Psoas muscle (tissue), 8 donors: ENCODE measurements around the gene APOL3. TPM values are rescaled to one million over a fixed set of nuclear protein-coding genes. Genes with fewer than 3 reads are reported as not detected.

Experiments used
- ATAC-seq, 4 donors: fragments of 200-7000 bp; cut with Tn5 transposase; one replicate each; pipeline ENCODE4 v1.9.1; 2020; ENCODE audit warnings: moderate library complexity in 3 of 4, mild to moderate bottlenecking in 2 of 4
- DNase-seq, 2 donors: peaks; one replicate each; pipeline ENCODE4 v3.0.0-alpha.2; 2020
- H3K27ac ChIP-seq: fragments of 200-600 bp; one replicate; pipeline ENCODE4 v1.8.0; 2022
- H3K27me3 ChIP-seq, 3 donors: fragments of 200-600 bp in 1 of 3; one replicate each; pipeline versions ENCODE4 v1.6.1 to v1.8.0; 2013 to 2022; ENCODE audit warnings: low read length in 2 of 3, mild to moderate bottlenecking in 2 of 3, moderate library complexity in 1 of 3; ENCODE audit not compliant: insufficient read depth in 3 of 3
- H3K36me3 ChIP-seq, 2 donors: fragments of 200-600 bp in 1 of 2; one replicate each; pipeline versions ENCODE4 v1.6.1 to v1.8.0; 2013 to 2022; ENCODE audit warnings: low read depth in 1 of 2, mild to moderate bottlenecking in 1 of 2, moderate library complexity in 1 of 2; ENCODE audit not compliant: insufficient read depth in 1 of 2
- H3K4me1 ChIP-seq: fragments of 200-600 bp; one replicate; pipeline ENCODE4 v1.8.0; 2022
- H3K4me3 ChIP-seq: fragments of 200-600 bp; one replicate; pipeline ENCODE4 v1.8.0; 2022; ENCODE audit warnings: mild to moderate bottlenecking
- H3K9me3 ChIP-seq: fragments of 200-600 bp; one replicate; pipeline ENCODE4 v1.8.0; 2022
- WGBS, 3 donors: extraction: QIAGEN DNeasy Blood & Tissue Kit; methylation state at CpG; one replicate each; pipeline versions ENCODE4 v1.1.6 to v1.1.7; 2013; 5-methylcytosine and 5-hydroxymethylcytosine counted together
- intact Hi-C, 2 donors: fragments of 100-400 bp; cut with DNase I; formaldehyde crosslinking; loops; one replicate each; pipeline versions ENCODE4 v1.11.0 to v1.14.2; 2022
- polyA plus RNA-seq, 3 donors: library from polyadenylated mRNA; stranded (reverse); fragments of 200-250 nt; gene quantifications; one replicate each; pipeline ENCODE4 v1.2.3, GENCODE V29; 2013
- total RNA-seq, 4 donors: library from RNA; stranded (reverse); fragmentation: NEBNext Ultra II Directional in 2 of 4; extraction: Animal tissue kit (Norgen Biotek cat#: 25700) in 2 of 4; gene quantifications; one replicate each; pipeline versions ENCODE4 v1.2.1 to v1.2.4, GENCODE V29; 2021 to 2023
- TF ChIP-seq, protein P1 (sequence below): fragments of 200-600 bp; IDR thresholded peaks from one replicate; pipeline ENCODE4 v1.8.0; 2022; ENCODE audit warnings: antibody characterized with exemption
- donor health status: healthy with polysubstance abuse.
- donor health status: DM: no; HTN: no; CAD: no; lungs with moderate emphysema.
- donor health status: Bipolar disorder and iron deficiency.
- donor health status: healthy.
- donor health status: DM: yes; HTN: yes; CAD: no.
- donor health status: DM: no; HTN: no; CAD: no.
- donor health status: DM: no; HTN: no; CAD: no.
- donor health status: DM: yes; HTN: yes; CAD: no.

The APOL3 gene
- total and polyA plus RNA-seq, 7 donors: 11.1 to 24.1 (median 15.3) TPM

DNA sequence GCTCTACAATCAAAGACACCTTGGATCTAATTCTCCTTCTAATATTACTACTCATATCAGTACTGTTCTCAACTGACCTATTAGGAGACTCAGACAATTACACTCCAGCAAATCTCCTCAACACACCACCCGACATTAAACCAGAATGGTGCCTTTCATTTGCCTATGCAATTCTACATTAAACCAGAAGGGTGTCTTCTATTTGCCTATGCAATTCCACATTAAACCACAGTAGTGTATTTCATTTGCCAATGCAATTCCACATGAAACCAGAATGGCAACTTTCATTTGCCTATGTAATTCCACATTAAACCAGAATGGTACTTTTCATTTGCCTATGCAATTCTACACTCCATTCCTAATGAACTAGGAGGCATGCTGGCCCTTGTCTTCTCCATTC, 15.3 kb upstream of the APOL3 start:
- 42 to 51% (median 46%) methylated on average over 1 of the region's 1 CpG for WGBS, 3 donors
- Histone ChIP-seq H3K36me3 (no peaks in the 10 kb centered on the region), H3K27me3 (no peaks in the 10 kb centered on the region), H3K4me3 (no peak overlapping the region), H3K9me3 (no peaks in the 10 kb centered on the region), H3K27ac (no peak overlapping the region), H3K4me1 (no peaks in the 10 kb centered on the region)
- ATAC-seq (no peak), DNase-seq (no peak)
- intact Hi-C loops: no loop called here
- TF ChIP-seq, protein P1, sequence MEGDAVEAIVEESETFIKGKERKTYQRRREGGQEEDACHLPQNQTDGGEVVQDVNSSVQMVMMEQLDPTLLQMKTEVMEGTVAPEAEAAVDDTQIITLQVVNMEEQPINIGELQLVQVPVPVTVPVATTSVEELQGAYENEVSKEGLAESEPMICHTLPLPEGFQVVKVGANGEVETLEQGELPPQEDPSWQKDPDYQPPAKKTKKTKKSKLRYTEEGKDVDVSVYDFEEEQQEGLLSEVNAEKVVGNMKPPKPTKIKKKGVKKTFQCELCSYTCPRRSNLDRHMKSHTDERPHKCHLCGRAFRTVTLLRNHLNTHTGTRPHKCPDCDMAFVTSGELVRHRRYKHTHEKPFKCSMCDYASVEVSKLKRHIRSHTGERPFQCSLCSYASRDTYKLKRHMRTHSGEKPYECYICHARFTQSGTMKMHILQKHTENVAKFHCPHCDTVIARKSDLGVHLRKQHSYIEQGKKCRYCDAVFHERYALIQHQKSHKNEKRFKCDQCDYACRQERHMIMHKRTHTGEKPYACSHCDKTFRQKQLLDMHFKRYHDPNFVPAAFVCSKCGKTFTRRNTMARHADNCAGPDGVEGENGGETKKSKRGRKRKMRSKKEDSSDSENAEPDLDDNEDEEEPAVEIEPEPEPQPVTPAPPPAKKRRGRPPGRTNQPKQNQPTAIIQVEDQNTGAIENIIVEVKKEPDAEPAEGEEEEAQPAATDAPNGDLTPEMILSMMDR: no peak

GRCh38 chr22:36171941-36172340, 11.4 kb upstream of the APOL3 start:
- WGBS, 3 donors: 50 to 56% (median 51%) methylated on average over 3 of the region's 3 CpGs
- DNase-seq: no peak
- H3K9me3 ChIP-seq: no peaks in the 10 kb centered on the region
- TF ChIP-seq, protein P1: no peak
- H3K27me3 ChIP-seq: no peaks in the 10 kb centered on the region
- no peak overlapping the region for H3K4me3 ChIP-seq
- intact Hi-C loops: no loop called here
- ATAC-seq: no peak
- no peaks in the 10 kb centered on the region for H3K4me1 ChIP-seq
- H3K27ac ChIP-seq: no peak overlapping the region
- no peaks in the 10 kb centered on the region for H3K36me3 ChIP-seq

- 71 to 86% (median 75%) methylated on average over 10 of the region's 10 CpGs for WGBS, 3 donors
- Histone ChIP-seq H3K27ac (no peak overlapping the region), H3K36me3 (no peaks in the 10 kb centered on the region), H3K4me1 (no peaks in the 10 kb centered on the region), H3K9me3 (no peaks in the 10 kb centered on the region), H3K27me3 (no peaks in the 10 kb centered on the region), H3K4me3 (no peak overlapping the region)
- TF ChIP-seq, protein P1: no peak
- intact Hi-C loops: no loop called here
- ATAC-seq (no peak), DNase-seq (no peak)
Observed at GRCh38 chr22:36166518-36167220, 6.1 kb upstream of the APOL3 start.

- H3K27me3 ChIP-seq: no peaks in the 10 kb centered on the region
- WGBS, 3 donors: 94 to 98% (median 97%) methylated on average over 3 of the region's 3 CpGs
- DNase-seq (no peak), ATAC-seq (no peak)
- H3K36me3 ChIP-seq: no peaks in the 10 kb centered on the region
- TF ChIP-seq, protein P1: no peak
- no peaks in the 10 kb centered on the region for H3K9me3 ChIP-seq
- H3K4me3 ChIP-seq: no peak overlapping the region
- H3K4me1 ChIP-seq: no peaks in the 10 kb centered on the region
- H3K27ac ChIP-seq: no peak overlapping the region
- intact Hi-C loops: no loop called here
Observed at GRCh38 chr22:36166086-36166485, 5.5 kb upstream of the APOL3 start.

DNA sequence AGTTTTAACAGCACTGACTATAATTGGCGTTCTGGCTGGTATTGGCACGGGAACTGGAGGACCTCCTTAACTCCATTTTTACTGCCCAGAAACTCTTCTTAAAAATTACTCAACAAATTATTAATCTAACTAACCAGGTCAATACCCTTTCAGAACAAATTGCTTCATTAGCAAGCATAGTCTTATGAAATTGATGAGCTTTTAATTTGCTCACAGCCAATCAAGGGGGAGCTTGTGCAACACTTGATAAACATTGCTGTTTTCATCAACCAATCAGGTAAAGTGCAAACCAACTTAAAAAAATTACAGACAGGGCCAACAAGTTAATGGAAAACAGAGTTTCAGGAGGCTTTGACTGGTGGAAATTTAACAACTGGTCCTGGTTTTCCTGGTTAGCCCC, 4.6 kb upstream of the APOL3 start:
- TF ChIP-seq, protein P1: no peak
- no peak overlapping the region for H3K4me3 ChIP-seq

More for the DNA sequence above, 4.6 kb upstream of the APOL3 start:
- Histone ChIP-seq H3K9me3 (no peaks in the 10 kb centered on the region), H3K27ac (no peak overlapping the region), H3K27me3 (no peaks in the 10 kb centered on the region), H3K4me1 (no peaks in the 10 kb centered on the region), H3K36me3 (no peaks in the 10 kb centered on the region)
- DNase-seq (no peak), ATAC-seq (no peak)
- 90 to 98% (median 91%) methylated on average over 2 of the region's 2 CpGs for WGBS, 3 donors
- intact Hi-C loops: no loop called here
